Umbilical cord (tissue), 2 donors: ENCODE measurements around the gene DVL1. TPM values are rescaled to one million over a fixed set of nuclear protein-coding genes. Genes with fewer than 3 reads are reported as not detected.

Experiments used
- DNase-seq: peaks from one replicate; pipeline ENCODE4 v3.0.0-alpha.2; 2015; ENCODE audit warnings: low spot score
- total RNA-seq: library from RNA; depleted of rRNA; stranded (reverse); fragments of >200 nt; gene quantifications from one replicate; pipeline ENCODE4 v1.2.3, GENCODE V29; 2014; ENCODE audit warnings: low replicate concordance; ENCODE audit not compliant: insufficient read depth

DVL1 gene
- total RNA-seq, 1 donor from 2014 or later: 72.9 TPM

GRCh38 chr1:1342061-1342562 lies 7.1 kb downstream of the DVL1 start:
- no peak for DNase-seq

- no peak for DNase-seq
Measured at GRCh38 chr1:1341549-1342021, 7.6 kb downstream of the DVL1 start.

- no peak for DNase-seq
Measured at GRCh38 chr1:1340791-1341548, 8.2 kb downstream of the DVL1 start.

- DNase-seq: no peak
Measured at GRCh38 chr1:1340185-1340584, 9.0 kb downstream of the DVL1 start.

- DNase-seq: no peak
Measured at GRCh38 chr1:1338278-1338677, 10.9 kb downstream of the DVL1 start.

- no peak for DNase-seq
Measured at GRCh38 chr1:1337793-1338147, 11.4 kb downstream of the DVL1 start.

- DNase-seq: no peak
Measured at GRCh38 chr1:1336931-1337792, 12.1 kb downstream of the DVL1 start.

- no peak for DNase-seq
Measured at GRCh38 chr1:1336446-1336845, 12.8 kb downstream of the DVL1 start.

GRCh38 chr1:1335792-1336248 lies 13.4 kb downstream of the DVL1 start:
- no peak for DNase-seq

- DNase-seq: no peak
Measured at GRCh38 chr1:1335283-1335682, 13.9 kb downstream of the DVL1 start.

- DNase-seq: no peak
Measured at GRCh38 chr1:1334835-1335234, 14.4 kb downstream of the DVL1 start.

- DNase-seq: no peak
Measured at GRCh38 chr1:1333551-1334241, 15.5 kb downstream of the DVL1 start.

GRCh38 chr1:1332774-1333480 lies 16.3 kb downstream of the DVL1 start:
- no peak for DNase-seq

GRCh38 chr1:1332031-1332755 lies 17.0 kb downstream of the DVL1 start:
- DNase-seq: no peak

GRCh38 chr1:1331068-1331965 lies 17.9 kb downstream of the DVL1 start, which contains the start of gene TAS1R3:
Gene TAS1R3 (plus strand): TSS chr1:1331280. CDS start chr1:1331346, 66 bp downstream.
- DNase-seq: peak; percentile 39

GRCh38 chr1:1330366-1331067 lies 18.7 kb downstream of the DVL1 start:
- no peak for DNase-seq

GRCh38 chr1:1329304-1330210 lies 19.7 kb downstream of the DVL1 start:
- no peak for DNase-seq

GRCh38 chr1:1328254-1328653 lies 21.0 kb downstream of the DVL1 start:
- DNase-seq: no peak
